SH-SY5Y (cell line): Measurements from ENCODE around the gene PPP6R1.

Experiments used
- GATA2 ChIP-seq: IDR thresholded peaks from 2 replicates; pipeline ENCODE4 v1.6.1; 2011; ENCODE audit warnings: mild to moderate bottlenecking, low read depth, low read length
- GATA3 ChIP-seq: IDR thresholded peaks from 2 replicates; pipeline ENCODE4 v1.6.1; 2011; ENCODE audit warnings: low read depth, mild to moderate bottlenecking, low read length, moderate library complexity

- TF ChIP-seq GATA2 (no peak), GATA3 (no peak)
Measured at GRCh38 chr19:55241935-55242464, 16.8 kb downstream of the PPP6R1 start.
